Measurements from ENCODE around the gene ESPL1. TPM values are rescaled to one million over a fixed set of nuclear protein-coding genes. Genes with fewer than 3 reads are reported as not detected.

Gene ESPL1
- total and polyA plus RNA-seq, 2 of the 8 experiments (the other 6 are each of a cell fraction or from before 2014, with no cell fraction given) = 31.8 to 52.7 TPM

- peak overlapping the region; percentile 98 for H2BK120ac ChIP-seq (replicated peaks; ENCODE audit: low read depth, low read length)
- no peaks in the 10 kb centered on the region for H3K9me3 ChIP-seq (ENCODE audit: insufficient read depth in 2 of 2, low read depth in 1 of 2, low read length in 1 of 2)
- no peak overlapping the region for H3K27ac ChIP-seq (ENCODE audit: low read depth, low read length)
- peak overlapping the region; percentile 98 for H3K18ac ChIP-seq (ENCODE audit: extremely low read depth, low read length)
- H3K23me2 ChIP-seq (ENCODE audit: low read depth, low read length) = peaks cover 20% of the 10 kb centered on the region
- H2AK5ac ChIP-seq (ENCODE audit: low read depth, low read length) = peak overlapping the region; percentile 96
- H3K4me1 ChIP-seq (replicated peaks in 1 of 4; ENCODE audit: control insufficient read depth in 3 of 4, insufficient read depth in 4 of 4, low read length in 3 of 4) = peaks cover 33 to 51% (median 37%) of the 10 kb centered on the region in 4 experiments
- peaks cover 0 to 3% (median 0%) of the 10 kb centered on the region in 4 experiments; a peak in 1 of 7 replicates for H3K27me3 ChIP-seq (replicated peaks in 1 of 4; ENCODE audit: control insufficient read depth in 3 of 4, extremely low read depth in 1 of 4, insufficient read depth in 3 of 4, low read length in 3 of 4)
- H4K5ac ChIP-seq (ENCODE audit: insufficient read length, low read depth, low read length) = peak overlapping the region; percentile 92
- DNase-seq (ENCODE audit: low read depth in 1 of 2, low spot score in 2 of 2) (peak in 1 of 2 experiments; percentile 74), FAIRE-seq (no peak)
- H4K20me1 ChIP-seq (replicated peaks in 1 of 2; ENCODE audit: control insufficient read depth in 1 of 2, insufficient read depth in 2 of 2, low read length in 2 of 2) = peaks cover 0 to 3% of the 10 kb centered on the region in 2 experiments
- peak overlapping the region; percentile 99; the same call in 1 of the 2 replicates for H2BK12ac ChIP-seq (ENCODE audit: low read depth, low read length)
- peak overlapping the region; percentile 99 for H4K91ac ChIP-seq (replicated peaks; ENCODE audit: insufficient read length, low read length)
- peak overlapping the region; percentile 91; the same call in 1 of the 2 replicates for H2BK5ac ChIP-seq (ENCODE audit: low read depth, low read length)
- peak overlapping the region; percentile 72 for H3K56ac ChIP-seq (replicated peaks; ENCODE audit: insufficient read length, low read depth, low read length)
- H2BK20ac ChIP-seq (ENCODE audit: low read length) = peak overlapping the region; percentile 100
- CTCF ChIA-PET (ENCODE audit: partially characterized antibody) = interaction anchor here (0.6 to 22.3 kb wide), 13 partner anchors 8 to 80 kb away, joined by 3 to 654 read pairs (median 6); partner anchors contain the start of genes ESPL1 and RARG
- no peaks in the 10 kb centered on the region; a peak in 1 of 8 replicates for H3K36me3 ChIP-seq (ENCODE audit: control insufficient read depth in 2 of 4, insufficient read depth in 4 of 4, low read length in 3 of 4)
- no peak overlapping the region for H3K14ac ChIP-seq (ENCODE audit: insufficient read length)
- no peak overlapping the region for H2AFZ ChIP-seq (ENCODE audit: low read length)
- peak overlapping the region; percentile 47; the same call in 1 of the 2 replicates for H4K8ac ChIP-seq (ENCODE audit: extremely low read depth, insufficient read depth, low read length)
- no peak overlapping the region for H3K23ac ChIP-seq (ENCODE audit: insufficient read length)
- POLR2A ChIA-PET (ENCODE audit: partially characterized antibody) = interaction anchor here (0.8 to 13.6 kb wide), 10 partner anchors 5 to 97 kb away, joined by 3 to 151 read pairs (median 4); partner anchors contain the start of genes AAAS and RARG
- peak overlapping the region; percentile 100 for H3K4ac ChIP-seq (replicated peaks; ENCODE audit: insufficient read length, low read depth, low read length)
- peak overlapping the region; percentile 100 for H2BK15ac ChIP-seq (ENCODE audit: low read length)
- H3K79me1 ChIP-seq (ENCODE audit: low read depth, low read length) = peaks cover 4% of the 10 kb centered on the region
- H3K9ac ChIP-seq (replicated peaks in 1 of 4; ENCODE audit: extremely low read depth in 1 of 4, low read depth in 3 of 4, low read length in 3 of 4) = no peak overlapping the region; a peak in 2 of 7 replicates
- H3K4me3 ChIP-seq (ENCODE audit: extremely low read depth in 1 of 4, insufficient read depth in 2 of 4, low read depth in 3 of 4, low read length in 4 of 4) = peak overlapping the region in 3 of 4 experiments; percentile 1 to 89 (median 10); a peak in 2 of 8 replicates
- 48% methylated on average over 10 of the region's 11 CpGs; no CpG with 5 or more reads in 1 of the 2 experiments for WGBS, 2 experiments (ENCODE audit: extremely low coverage in 1 of 2, insufficient coverage in 1 of 2, insufficient read length in 1 of 2, insufficient replicate concordance in 2 of 2, low coverage in 1 of 2, low lambda C conversion rate in 2 of 2, missing lambda C conversion rate in 1 of 2)
- H3K79me2 ChIP-seq (ENCODE audit: control insufficient read depth in 1 of 2, insufficient read depth in 2 of 2, low read length in 2 of 2) = peaks cover 4 to 6% of the 10 kb centered on the region in 2 experiments; a peak in 3 of 4 replicates
- H3K4me2 ChIP-seq (ENCODE audit: insufficient read depth in 1 of 2, low read depth in 2 of 2, low read length in 2 of 2) = peak overlapping the region; percentile 99 to 100
- TF ChIP-seq TCF12 (IDR thresholded peaks at IDR 0.05; ENCODE audit: low read depth, low read length) = no peak
- TF ChIP-seq CHD2 (IDR thresholded peaks at IDR 0.05; ENCODE audit: low read length) = peak; percentile 57; the same call in 1 of the 2 replicates
- TF ChIP-seq SP1 (IDR thresholded peaks at IDR 0.05; ENCODE audit: low read depth, low read length) = peak; percentile 61; the same call in 1 of the 2 replicates
- peak; percentile 65; the same call in 1 of the 2 replicates for TF ChIP-seq TEAD4 (IDR thresholded peaks at IDR 0.05; ENCODE audit: low read depth, low read length)
- TF ChIP-seq RAD21 (IDR thresholded peaks at IDR 0.05 in 1 of 2, conservative IDR thresholded peaks at IDR 0.05 in 1 of 2; ENCODE audit: low read depth in 2 of 2, low read length in 2 of 2) = peak; percentile 10 to 44; a peak in 3 of 4 replicates
- TF ChIP-seq SIN3A (conservative IDR thresholded peaks at IDR 0.05 in 1 of 2, IDR thresholded peaks at IDR 0.05 in 1 of 2; ENCODE audit: low read depth in 1 of 2, low read length in 2 of 2) = peak in 1 of 2 experiments; percentile 80; a peak in 2 of 4 replicates
- TF ChIP-seq CTBP2 (IDR thresholded peaks at IDR 0.05; ENCODE audit: borderline replicate concordance, insufficient read depth, insufficient read length, low read length) = peak; percentile 67
- no peak for TF ChIP-seq KDM4A (IDR thresholded peaks at IDR 0.05; ENCODE audit: low read depth, low read length, severe bottlenecking)
Measured at GRCh38 chr12:53224061-53224896, 43.8 kb upstream of the ESPL1 start.
